ENCODE data around the gene FYB1. TPM values are rescaled to one million over a fixed set of nuclear protein-coding genes. Genes with fewer than 3 reads are reported as not detected.

The FYB1 gene
- total and polyA plus RNA-seq, 2 experiments from 2014 or later: not detected

DNA sequence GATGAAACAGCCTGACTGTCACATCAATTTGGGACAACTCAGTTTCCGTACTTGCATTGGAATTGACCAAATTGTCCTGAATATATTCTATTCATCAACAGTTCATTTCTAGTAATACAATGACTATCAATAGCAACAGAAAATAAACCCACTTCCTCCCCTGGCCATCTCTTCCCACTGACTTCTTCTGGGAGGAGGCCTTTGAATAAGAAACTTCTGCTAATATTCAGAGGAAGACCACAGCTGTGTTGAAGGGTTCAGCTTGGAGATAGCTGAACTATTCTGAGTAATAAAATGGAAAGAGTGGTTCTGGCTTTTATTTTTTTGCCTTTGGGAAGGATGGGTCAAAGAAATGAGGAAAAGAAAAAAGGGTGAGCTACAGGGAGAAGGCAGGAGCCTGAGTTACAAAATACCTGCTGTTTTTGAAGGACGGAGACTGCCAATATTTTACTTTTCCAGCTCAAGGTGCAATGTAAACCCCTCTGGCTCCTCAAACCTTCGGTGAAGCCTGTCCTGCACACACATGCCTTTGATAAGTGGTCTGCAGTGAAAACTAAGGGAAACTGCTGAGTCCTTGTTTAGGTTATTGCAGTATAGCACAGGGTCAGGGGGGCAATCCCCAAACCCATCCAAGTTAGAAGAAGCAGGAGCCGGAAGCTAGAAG lies 29.9 kb downstream of the FYB1 start:
- no peaks in the 10 kb centered on the region for H3K4me1 ChIP-seq (ENCODE audit: insufficient read depth)
- H3K27me3 ChIP-seq (ENCODE audit: insufficient read depth): no peaks in the 10 kb centered on the region
- Mint-ChIP-seq H3K36me3 (ENCODE audit: low read depth) (no peaks in the 10 kb centered on the region), H3K4me1 (no peaks in the 10 kb centered on the region), H3K4me3 (no peak overlapping the region), H3K27ac (no peak overlapping the region), H3K9me3 (no peaks in the 10 kb centered on the region), H3K27me3 (ENCODE audit: insufficient read depth, low read depth, poor library complexity) (peaks cover 4% of the 10 kb centered on the region)
- no peaks in the 10 kb centered on the region for H3K79me2 ChIP-seq (replicated peaks; ENCODE audit: insufficient read depth)
- no peak for DNase-seq (ENCODE audit: low spot score)
- no peaks in the 10 kb centered on the region for H3F3A ChIP-seq (replicated peaks; ENCODE audit: low read depth)
- no peaks in the 10 kb centered on the region for H3K9me2 ChIP-seq (ENCODE audit: insufficient read depth)
- no peak overlapping the region for H2AFZ ChIP-seq
- H4K20me1 ChIP-seq (replicated peaks; ENCODE audit: insufficient read depth): no peaks in the 10 kb centered on the region
- no peak overlapping the region for H3K27ac ChIP-seq (ENCODE audit: low read depth)
- no peak overlapping the region for H3K4me2 ChIP-seq
- no peaks in the 10 kb centered on the region for H3K36me3 ChIP-seq (ENCODE audit: insufficient read depth)
- no peak overlapping the region for H3K4me3 ChIP-seq
- no peak for TF ChIP-seq POLR2AphosphoS5 (IDR thresholded peaks at IDR 0.05; ENCODE audit: low read depth)
- TF ChIP-seq, protein P1, sequence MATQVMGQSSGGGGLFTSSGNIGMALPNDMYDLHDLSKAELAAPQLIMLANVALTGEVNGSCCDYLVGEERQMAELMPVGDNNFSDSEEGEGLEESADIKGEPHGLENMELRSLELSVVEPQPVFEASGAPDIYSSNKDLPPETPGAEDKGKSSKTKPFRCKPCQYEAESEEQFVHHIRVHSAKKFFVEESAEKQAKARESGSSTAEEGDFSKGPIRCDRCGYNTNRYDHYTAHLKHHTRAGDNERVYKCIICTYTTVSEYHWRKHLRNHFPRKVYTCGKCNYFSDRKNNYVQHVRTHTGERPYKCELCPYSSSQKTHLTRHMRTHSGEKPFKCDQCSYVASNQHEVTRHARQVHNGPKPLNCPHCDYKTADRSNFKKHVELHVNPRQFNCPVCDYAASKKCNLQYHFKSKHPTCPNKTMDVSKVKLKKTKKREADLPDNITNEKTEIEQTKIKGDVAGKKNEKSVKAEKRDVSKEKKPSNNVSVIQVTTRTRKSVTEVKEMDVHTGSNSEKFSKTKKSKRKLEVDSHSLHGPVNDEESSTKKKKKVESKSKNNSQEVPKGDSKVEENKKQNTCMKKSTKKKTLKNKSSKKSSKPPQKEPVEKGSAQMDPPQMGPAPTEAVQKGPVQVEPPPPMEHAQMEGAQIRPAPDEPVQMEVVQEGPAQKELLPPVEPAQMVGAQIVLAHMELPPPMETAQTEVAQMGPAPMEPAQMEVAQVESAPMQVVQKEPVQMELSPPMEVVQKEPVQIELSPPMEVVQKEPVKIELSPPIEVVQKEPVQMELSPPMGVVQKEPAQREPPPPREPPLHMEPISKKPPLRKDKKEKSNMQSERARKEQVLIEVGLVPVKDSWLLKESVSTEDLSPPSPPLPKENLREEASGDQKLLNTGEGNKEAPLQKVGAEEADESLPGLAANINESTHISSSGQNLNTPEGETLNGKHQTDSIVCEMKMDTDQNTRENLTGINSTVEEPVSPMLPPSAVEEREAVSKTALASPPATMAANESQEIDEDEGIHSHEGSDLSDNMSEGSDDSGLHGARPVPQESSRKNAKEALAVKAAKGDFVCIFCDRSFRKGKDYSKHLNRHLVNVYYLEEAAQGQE (IDR thresholded peaks at IDR 0.05; ENCODE audit: unreplicated experiment): no peak
- no peak for TF ChIP-seq EZH2phosphoT487 (IDR thresholded peaks at IDR 0.05; ENCODE audit: unreplicated experiment)
- no peak for TF ChIP-seq STAT1 (IDR thresholded peaks at IDR 0.05; ENCODE audit: unreplicated experiment)
- TF ChIP-seq, protein P2, sequence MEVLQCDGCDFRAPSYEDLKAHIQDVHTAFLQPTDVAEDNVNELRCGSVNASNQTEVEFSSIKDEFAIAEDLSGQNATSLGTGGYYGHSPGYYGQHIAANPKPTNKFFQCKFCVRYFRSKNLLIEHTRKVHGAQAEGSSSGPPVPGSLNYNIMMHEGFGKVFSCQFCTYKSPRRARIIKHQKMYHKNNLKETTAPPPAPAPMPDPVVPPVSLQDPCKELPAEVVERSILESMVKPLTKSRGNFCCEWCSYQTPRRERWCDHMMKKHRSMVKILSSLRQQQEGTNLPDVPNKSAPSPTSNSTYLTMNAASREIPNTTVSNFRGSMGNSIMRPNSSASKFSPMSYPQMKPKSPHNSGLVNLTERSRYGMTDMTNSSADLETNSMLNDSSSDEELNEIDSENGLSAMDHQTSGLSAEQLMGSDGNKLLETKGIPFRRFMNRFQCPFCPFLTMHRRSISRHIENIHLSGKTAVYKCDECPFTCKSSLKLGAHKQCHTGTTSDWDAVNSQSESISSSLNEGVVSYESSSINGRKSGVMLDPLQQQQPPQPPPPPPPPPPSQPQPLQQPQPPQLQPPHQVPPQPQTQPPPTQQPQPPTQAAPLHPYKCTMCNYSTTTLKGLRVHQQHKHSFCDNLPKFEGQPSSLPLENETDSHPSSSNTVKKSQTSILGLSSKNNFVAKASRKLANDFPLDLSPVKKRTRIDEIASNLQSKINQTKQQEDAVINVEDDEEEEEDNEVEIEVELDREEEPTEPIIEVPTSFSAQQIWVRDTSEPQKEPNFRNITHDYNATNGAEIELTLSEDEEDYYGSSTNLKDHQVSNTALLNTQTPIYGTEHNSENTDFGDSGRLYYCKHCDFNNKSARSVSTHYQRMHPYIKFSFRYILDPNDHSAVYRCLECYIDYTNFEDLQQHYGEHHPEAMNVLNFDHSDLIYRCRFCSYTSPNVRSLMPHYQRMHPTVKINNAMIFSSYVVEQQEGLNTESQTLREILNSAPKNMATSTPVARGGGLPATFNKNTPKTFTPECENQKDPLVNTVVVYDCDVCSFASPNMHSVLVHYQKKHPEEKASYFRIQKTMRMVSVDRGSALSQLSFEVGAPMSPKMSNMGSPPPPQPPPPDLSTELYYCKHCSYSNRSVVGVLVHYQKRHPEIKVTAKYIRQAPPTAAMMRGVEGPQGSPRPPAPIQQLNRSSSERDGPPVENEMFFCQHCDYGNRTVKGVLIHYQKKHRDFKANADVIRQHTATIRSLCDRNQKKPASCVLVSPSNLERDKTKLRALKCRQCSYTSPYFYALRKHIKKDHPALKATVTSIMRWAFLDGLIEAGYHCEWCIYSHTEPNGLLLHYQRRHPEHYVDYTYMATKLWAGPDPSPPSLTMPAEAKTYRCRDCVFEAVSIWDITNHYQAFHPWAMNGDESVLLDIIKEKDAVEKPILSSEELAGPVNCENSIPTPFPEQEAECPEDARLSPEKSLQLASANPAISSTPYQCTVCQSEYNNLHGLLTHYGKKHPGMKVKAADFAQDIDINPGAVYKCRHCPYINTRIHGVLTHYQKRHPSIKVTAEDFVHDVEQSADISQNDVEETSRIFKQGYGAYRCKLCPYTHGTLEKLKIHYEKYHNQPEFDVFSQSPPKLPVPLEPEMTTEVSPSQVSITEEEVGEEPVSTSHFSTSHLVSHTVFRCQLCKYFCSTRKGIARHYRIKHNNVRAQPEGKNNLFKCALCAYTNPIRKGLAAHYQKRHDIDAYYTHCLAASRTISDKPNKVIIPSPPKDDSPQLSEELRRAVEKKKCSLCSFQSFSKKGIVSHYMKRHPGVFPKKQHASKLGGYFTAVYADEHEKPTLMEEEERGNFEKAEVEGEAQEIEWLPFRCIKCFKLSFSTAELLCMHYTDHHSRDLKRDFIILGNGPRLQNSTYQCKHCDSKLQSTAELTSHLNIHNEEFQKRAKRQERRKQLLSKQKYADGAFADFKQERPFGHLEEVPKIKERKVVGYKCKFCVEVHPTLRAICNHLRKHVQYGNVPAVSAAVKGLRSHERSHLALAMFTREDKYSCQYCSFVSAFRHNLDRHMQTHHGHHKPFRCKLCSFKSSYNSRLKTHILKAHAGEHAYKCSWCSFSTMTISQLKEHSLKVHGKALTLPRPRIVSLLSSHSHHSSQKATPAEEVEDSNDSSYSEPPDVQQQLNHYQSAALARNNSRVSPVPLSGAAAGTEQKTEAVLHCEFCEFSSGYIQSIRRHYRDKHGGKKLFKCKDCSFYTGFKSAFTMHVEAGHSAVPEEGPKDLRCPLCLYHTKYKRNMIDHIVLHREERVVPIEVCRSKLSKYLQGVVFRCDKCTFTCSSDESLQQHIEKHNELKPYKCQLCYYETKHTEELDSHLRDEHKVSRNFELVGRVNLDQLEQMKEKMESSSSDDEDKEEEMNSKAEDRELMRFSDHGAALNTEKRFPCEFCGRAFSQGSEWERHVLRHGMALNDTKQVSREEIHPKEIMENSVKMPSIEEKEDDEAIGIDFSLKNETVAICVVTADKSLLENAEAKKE (CRISPR knock-in tag; IDR thresholded peaks at IDR 0.05): no peak
- TF ChIP-seq, protein P3, sequence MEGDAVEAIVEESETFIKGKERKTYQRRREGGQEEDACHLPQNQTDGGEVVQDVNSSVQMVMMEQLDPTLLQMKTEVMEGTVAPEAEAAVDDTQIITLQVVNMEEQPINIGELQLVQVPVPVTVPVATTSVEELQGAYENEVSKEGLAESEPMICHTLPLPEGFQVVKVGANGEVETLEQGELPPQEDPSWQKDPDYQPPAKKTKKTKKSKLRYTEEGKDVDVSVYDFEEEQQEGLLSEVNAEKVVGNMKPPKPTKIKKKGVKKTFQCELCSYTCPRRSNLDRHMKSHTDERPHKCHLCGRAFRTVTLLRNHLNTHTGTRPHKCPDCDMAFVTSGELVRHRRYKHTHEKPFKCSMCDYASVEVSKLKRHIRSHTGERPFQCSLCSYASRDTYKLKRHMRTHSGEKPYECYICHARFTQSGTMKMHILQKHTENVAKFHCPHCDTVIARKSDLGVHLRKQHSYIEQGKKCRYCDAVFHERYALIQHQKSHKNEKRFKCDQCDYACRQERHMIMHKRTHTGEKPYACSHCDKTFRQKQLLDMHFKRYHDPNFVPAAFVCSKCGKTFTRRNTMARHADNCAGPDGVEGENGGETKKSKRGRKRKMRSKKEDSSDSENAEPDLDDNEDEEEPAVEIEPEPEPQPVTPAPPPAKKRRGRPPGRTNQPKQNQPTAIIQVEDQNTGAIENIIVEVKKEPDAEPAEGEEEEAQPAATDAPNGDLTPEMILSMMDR (conservative IDR thresholded peaks at IDR 0.05; ENCODE audit: low read depth in 2 of 2): no peak
- TF ChIP-seq, protein P4, sequence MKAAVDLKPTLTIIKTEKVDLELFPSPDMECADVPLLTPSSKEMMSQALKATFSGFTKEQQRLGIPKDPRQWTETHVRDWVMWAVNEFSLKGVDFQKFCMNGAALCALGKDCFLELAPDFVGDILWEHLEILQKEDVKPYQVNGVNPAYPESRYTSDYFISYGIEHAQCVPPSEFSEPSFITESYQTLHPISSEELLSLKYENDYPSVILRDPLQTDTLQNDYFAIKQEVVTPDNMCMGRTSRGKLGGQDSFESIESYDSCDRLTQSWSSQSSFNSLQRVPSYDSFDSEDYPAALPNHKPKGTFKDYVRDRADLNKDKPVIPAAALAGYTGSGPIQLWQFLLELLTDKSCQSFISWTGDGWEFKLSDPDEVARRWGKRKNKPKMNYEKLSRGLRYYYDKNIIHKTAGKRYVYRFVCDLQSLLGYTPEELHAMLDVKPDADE (IDR thresholded peaks at IDR 0.05): no peak
- no peak for TF ChIP-seq JUNB (IDR thresholded peaks at IDR 0.05; ENCODE audit: unreplicated experiment)
- no peak for TF ChIP-seq EZH2 (IDR thresholded peaks at IDR 0.05; ENCODE audit: low read depth, unreplicated experiment)
- TF ChIP-seq ZNF331 (CRISPR knock-in tag; IDR thresholded peaks at IDR 0.05; ENCODE audit: low read depth): no peak
- ATAC-seq: no peak

Measured in GM23338 (cell line).